Kidney epithelial cell (primary cell): ENCODE data around the gene TSPAN33. TPM values are rescaled to one million over a fixed set of nuclear protein-coding genes. Genes with fewer than 3 reads are reported as not detected.

Experiments used
- DNase-seq: peaks from one replicate; pipeline ENCODE4 v3.0.0-alpha.2; 2010; ENCODE audit warnings: low read depth
- H3K27me3 ChIP-seq: 2 replicates; pipeline ENCODE4 v1.6.0; 2011; ENCODE audit warnings: low read length; ENCODE audit not compliant: control insufficient read depth, insufficient read depth
- H3K36me3 ChIP-seq: 2 replicates; pipeline ENCODE4 v1.5.1; 2011; ENCODE audit warnings: low read length; ENCODE audit not compliant: control insufficient read depth, insufficient read depth
- H3K4me3 ChIP-seq: 2 replicates; pipeline ENCODE4 v1.5.1; 2011; ENCODE audit warnings: low read depth, mild to moderate bottlenecking, control low read depth, low read length
- total RNA-seq: library from RNA; depleted of rRNA; stranded (reverse); fragments of >200 nt; gene quantifications from 2 replicates; pipeline ENCODE4 v1.2.3, GENCODE V29; 2015
- TF ChIP-seq, protein P1 (sequence below): IDR thresholded peaks from 2 replicates; pipeline ENCODE4 v1.5.1; 2011; ENCODE audit warnings: mild to moderate bottlenecking, moderate library complexity, low read length, control low read depth, inconsistent platforms; ENCODE audit not compliant: insufficient read depth, poor library complexity, severe bottlenecking

Gene TSPAN33
- total RNA-seq, 1 donor from 2014 or later = 18.0 TPM

DNA sequence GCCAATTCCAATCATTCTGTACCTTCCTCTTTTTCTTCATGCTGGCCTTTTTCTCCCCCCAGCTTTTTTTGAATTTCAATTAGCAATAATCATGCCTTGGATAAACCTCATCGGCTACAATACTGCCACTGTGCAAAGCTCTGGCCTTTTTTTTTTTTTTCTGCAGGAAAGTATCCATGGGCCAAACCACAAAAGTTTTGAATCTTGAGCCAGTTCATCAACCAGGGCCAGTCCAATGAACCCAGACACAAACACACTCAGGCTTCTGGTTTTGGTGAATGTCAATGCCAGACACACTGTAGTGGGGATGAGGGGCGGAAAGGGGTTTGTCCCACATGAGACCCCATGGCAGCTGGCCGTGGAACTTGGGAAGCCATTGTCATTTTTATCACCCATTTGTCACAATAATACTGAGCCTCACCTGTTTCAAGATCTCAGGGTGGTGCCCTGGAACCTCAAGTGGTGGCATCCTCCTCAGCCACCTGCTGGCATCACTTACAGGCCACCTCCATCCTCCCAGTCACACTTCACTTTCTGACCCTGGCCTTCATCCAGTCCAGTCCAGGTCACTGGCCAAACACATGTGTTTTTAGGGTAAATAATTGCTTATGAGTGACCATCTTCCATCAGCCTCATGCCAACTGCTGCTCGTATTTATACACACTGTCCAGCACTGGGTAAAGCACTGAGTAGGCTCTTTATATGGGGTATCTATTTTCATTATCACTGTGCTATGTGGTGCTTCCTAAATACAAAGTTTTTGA, 40.8 kb upstream of the TSPAN33 start:
- Histone ChIP-seq H3K4me3 (no peak overlapping the region), H3K36me3 (no peaks in the 10 kb centered on the region), H3K27me3 (no peaks in the 10 kb centered on the region)
- no peak for DNase-seq
- TF ChIP-seq, protein P1, sequence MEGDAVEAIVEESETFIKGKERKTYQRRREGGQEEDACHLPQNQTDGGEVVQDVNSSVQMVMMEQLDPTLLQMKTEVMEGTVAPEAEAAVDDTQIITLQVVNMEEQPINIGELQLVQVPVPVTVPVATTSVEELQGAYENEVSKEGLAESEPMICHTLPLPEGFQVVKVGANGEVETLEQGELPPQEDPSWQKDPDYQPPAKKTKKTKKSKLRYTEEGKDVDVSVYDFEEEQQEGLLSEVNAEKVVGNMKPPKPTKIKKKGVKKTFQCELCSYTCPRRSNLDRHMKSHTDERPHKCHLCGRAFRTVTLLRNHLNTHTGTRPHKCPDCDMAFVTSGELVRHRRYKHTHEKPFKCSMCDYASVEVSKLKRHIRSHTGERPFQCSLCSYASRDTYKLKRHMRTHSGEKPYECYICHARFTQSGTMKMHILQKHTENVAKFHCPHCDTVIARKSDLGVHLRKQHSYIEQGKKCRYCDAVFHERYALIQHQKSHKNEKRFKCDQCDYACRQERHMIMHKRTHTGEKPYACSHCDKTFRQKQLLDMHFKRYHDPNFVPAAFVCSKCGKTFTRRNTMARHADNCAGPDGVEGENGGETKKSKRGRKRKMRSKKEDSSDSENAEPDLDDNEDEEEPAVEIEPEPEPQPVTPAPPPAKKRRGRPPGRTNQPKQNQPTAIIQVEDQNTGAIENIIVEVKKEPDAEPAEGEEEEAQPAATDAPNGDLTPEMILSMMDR = no peak

DNA sequence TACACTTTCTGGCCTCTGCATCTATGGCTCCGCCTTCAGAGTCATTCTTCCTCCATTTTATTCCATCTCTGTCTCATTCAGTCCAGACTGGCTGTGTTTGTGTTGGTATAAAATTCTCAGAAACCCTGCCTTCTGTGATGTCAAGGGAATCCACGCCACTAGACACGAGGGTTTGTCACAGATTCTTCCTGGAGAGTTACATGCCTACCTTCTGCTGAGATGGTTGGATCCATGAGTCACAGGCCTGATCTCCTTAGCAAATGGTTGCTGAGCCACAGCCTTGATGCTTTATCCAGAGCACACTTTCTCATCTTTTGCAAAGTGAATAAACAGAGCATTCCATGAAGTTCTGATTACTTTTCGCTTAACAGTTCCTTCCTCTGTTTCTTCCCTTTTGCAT, 35.9 kb upstream of the TSPAN33 start:
- DNase-seq = no peak
- no peaks in the 10 kb centered on the region for H3K36me3 ChIP-seq
- TF ChIP-seq, protein P1 = no peak

DNA sequence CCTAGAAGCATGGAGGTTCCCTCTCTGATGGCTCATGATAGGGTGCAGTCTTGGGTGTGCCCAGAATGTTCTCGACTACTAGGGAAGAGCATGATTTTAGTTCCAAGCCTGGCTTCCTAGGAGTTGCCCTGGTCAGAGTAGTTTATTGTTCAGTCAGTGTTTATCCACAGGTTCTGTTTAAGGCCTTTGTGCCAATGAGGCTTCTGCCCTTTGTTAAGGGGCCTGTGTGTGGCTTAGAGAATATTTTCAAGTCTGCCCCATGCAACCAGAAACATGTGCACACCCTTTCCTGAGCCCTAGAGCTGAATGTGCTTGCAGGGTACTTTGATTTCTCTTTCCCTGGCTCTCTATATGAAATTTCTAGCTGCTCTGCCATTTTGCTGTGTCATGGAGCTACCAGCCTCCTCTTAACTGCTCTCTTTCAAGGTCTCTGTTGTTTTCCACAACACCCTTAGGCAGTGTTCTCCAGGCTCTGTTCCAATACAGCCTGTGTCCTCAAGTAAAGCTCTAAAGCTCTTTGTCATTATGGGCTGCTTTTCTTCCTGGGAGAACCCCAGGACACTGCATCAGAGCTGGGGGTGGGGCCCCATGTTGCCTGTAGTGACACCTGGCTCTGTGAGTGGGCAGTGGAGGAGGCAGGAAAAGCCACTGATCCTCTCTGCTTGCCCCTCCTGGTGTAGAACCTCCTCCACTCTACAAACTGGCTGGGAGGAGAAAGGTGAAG, 34.1 kb upstream of the TSPAN33 start:
- no peaks in the 10 kb centered on the region for H3K27me3 ChIP-seq
- no peak for DNase-seq
- no peak overlapping the region for H3K4me3 ChIP-seq
- no peaks in the 10 kb centered on the region for H3K36me3 ChIP-seq
- TF ChIP-seq, protein P1 = no peak

More for the DNA sequence above, 35.9 kb upstream of the TSPAN33 start:
- no peaks in the 10 kb centered on the region for H3K27me3 ChIP-seq
- H3K4me3 ChIP-seq = no peak overlapping the region

DNA sequence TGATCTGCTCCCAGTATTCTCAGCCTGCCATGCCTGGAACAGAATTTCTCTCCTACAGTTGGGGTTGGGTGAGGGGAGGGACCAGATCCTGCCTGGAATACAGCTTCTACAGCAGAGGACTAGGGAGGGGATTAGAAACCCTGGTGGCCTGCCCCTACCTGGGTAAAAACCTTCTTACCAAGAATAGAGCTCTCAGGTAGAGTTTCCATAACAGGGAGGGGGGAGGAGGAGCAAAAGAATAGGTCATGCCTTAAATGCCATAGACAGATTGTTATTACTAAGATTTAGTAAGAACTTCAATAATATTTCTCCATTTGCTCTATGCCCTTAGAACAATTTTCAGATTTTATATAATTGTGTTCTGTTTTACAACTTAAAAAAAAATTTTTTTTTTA, 33.5 kb upstream of the TSPAN33 start:
- TF ChIP-seq, protein P1 = no peak
- no peak for DNase-seq
- Histone ChIP-seq H3K36me3 (no peaks in the 10 kb centered on the region), H3K4me3 (no peak overlapping the region), H3K27me3 (no peaks in the 10 kb centered on the region)

DNA sequence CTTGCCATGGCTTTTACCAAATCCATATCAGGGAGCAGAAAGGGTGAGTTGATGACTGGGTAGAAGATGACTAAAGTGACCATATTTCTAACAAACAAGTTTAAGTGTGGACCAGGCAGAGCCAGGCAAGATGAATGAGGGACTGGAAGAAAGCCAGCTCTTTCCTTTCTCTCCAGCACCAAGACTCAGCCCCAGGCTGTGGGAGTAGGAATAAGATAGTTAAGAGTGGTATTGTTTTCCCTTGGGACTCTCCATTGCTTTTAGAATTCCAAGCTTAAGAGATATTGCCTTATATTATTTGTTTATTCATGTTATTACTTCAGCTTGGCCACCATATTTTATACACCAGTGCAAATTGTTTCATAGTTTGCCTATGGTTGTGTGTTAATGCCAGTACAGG, 28.8 kb upstream of the TSPAN33 start:
- no peak for DNase-seq
- TF ChIP-seq, protein P1 = no peak
- Histone ChIP-seq H3K4me3 (no peak overlapping the region), H3K36me3 (no peaks in the 10 kb centered on the region), H3K27me3 (no peaks in the 10 kb centered on the region)

DNA sequence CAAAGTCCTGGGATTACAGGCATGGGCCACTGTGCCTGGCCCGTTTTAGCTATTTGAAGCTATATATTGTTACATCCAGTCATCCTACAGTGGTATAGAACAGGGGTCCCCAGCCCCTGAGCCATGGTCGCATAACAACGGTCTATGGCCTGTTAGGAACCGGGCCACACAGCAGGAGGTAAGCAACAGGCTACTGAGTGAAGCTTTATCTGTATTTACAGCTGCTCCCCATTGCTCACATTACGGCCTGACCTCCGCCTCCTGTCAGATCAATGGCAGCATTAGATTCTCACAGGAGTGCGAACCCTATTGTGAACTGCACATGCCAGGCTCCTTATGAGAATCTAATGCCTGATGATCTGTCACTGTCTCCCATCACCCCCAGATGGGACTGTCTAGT, 26.3 kb upstream of the TSPAN33 start:
- Histone ChIP-seq H3K27me3 (no peaks in the 10 kb centered on the region), H3K36me3 (no peaks in the 10 kb centered on the region)
- TF ChIP-seq, protein P1 = no peak

More for the DNA sequence above, 26.3 kb upstream of the TSPAN33 start:
- no peak for DNase-seq
- no peak overlapping the region for H3K4me3 ChIP-seq
